A673 (cell line): ENCODE data around the gene PTH1R. TPM values are rescaled to one million over a fixed set of nuclear protein-coding genes. Genes with fewer than 3 reads are reported as not detected.

Source experiments
- BruUV-seq: library from RNA; stranded (reverse); fragments of 400-500 nt; replicated peaks from 2 replicates; lab custom pipeline; 2021; lab: Mats Ljungman, UMichigan
- CTCF ChIA-PET: fragments of 300-600 bp; sonication (Branson Sonifier 250); formaldehyde crosslinking; loops from one replicate; lab custom pipeline; 2022; ENCODE audit warnings: antibody characterized with exemption; lab: Charles Lee
- POLR2A ChIA-PET: fragments of 300-600 bp; sonication (Branson Sonifier 250); formaldehyde crosslinking; loops from one replicate; lab custom pipeline; 2022; ENCODE audit warnings: antibody characterized with exemption; ENCODE audit not compliant: low non-redundant PET; lab: Charles Lee
- DNase-seq: peaks from one replicate; pipeline ENCODE4 v3.0.0-alpha.2; 2015; ENCODE audit warnings: low spot score
- H3K27ac ChIP-seq: fragments of 200-600 bp; sonication (generic); 2 replicates; pipeline ENCODE4 v1.5.1; 2016; ENCODE audit warnings: mixed run types, low read depth, mild to moderate bottlenecking, mixed read lengths, antibody characterized with exemption, low read length; ENCODE audit not compliant: poor library complexity, severe bottlenecking
- H3K27me3 ChIP-seq: fragments of 200-600 bp; sonication (generic); replicated peaks from 2 replicates; pipeline ENCODE4 v1.6.1; 2017; ENCODE audit warnings: mixed run types, low read depth, mild to moderate bottlenecking, mixed read lengths, antibody characterized with exemption, low read length; ENCODE audit not compliant: insufficient read depth, poor library complexity
- H3K36me3 ChIP-seq: fragments of 200-600 bp; sonication (generic); 2 replicates; pipeline ENCODE4 v1.6.1; 2016; ENCODE audit warnings: mixed run types, mild to moderate bottlenecking, mixed read lengths, antibody characterized with exemption, low read length; ENCODE audit not compliant: insufficient read depth, poor library complexity, severe bottlenecking
- H3K4me1 ChIP-seq: fragments of 200-600 bp; sonication (generic); 2 replicates; pipeline ENCODE4 v1.6.1; 2017; ENCODE audit warnings: mixed run types, mild to moderate bottlenecking, mixed read lengths, antibody characterized with exemption, low read length; ENCODE audit not compliant: insufficient read depth, poor library complexity, severe bottlenecking
- H3K4me3 ChIP-seq: fragments of 200-600 bp; sonication (generic); 2 replicates; pipeline ENCODE4 v1.5.1; 2016; ENCODE audit warnings: low read depth, mixed run types, mild to moderate bottlenecking, mixed read lengths, low read length; ENCODE audit not compliant: poor library complexity, severe bottlenecking
- H3K9me3 ChIP-seq: fragments of 200-600 bp; sonication (generic); 2 replicates; pipeline ENCODE4 v1.6.1; 2016; ENCODE audit warnings: mixed run types, low read depth, mild to moderate bottlenecking, mixed read lengths, antibody characterized with exemption, low read length; ENCODE audit not compliant: poor library complexity, severe bottlenecking
- CTCF ChIP-seq: fragments of 300-800, 200-600 bp; sonication (generic); conservative IDR thresholded peaks from 2 replicates; pipeline ENCODE4 v1.5.1; 2017; ENCODE audit warnings: low read depth, mild to moderate bottlenecking, antibody characterized with exemption, low read length, moderate library complexity, mixed read lengths
- EZH2 ChIP-seq: fragments of 200-600 bp; sonication (generic); IDR thresholded peaks from 2 replicates; pipeline ENCODE4 v1.6.1; 2017; ENCODE audit warnings: borderline replicate concordance, low read depth, mild to moderate bottlenecking, mixed read lengths, antibody characterized with exemption, low read length; ENCODE audit not compliant: poor library complexity, severe bottlenecking
- intact Hi-C: fragments of 100-400 bp; cut with micrococcal nuclease; formaldehyde crosslinking; loops from one replicate; pipeline ENCODE4 v1.10.0; 2022; ENCODE audit not compliant: unreplicated experiment
- total RNA-seq: library from RNA; stranded (reverse); gene quantifications from 2 replicates; pipeline ENCODE4 v1.2.3, GENCODE V29; 2021

The PTH1R gene
- total RNA-seq, 1 experiment from 2014 or later, result 1.2 TPM

- Histone ChIP-seq H3K4me3 (no peak overlapping the region), H3K27me3 (no peaks in the 10 kb centered on the region), H3K27ac (no peak overlapping the region), H3K9me3 (no peaks in the 10 kb centered on the region), H3K4me1 (no peaks in the 10 kb centered on the region), H3K36me3 (peaks cover 28% of the 10 kb centered on the region)
- TF ChIP-seq EZH2, result no peak
- TF ChIP-seq CTCF, result no peak
- no TSS peak for BruUV-seq
- CTCF ChIA-PET, result interaction anchor here (0.6 kb wide), 1 partner anchor 9 kb away, joined by 9 read pairs; no protein-coding TSS in a partner anchor
- intact Hi-C loops, result loop anchor here (10.0 kb wide), 1 partner anchor 74 kb away; no protein-coding TSS in a partner anchor
- POLR2A ChIA-PET, result no interaction called here
- DNase-seq, result no peak
These were observed 43.5 kb downstream of the PTH1R start for GRCh38 chr3:46921041-46921440.

GRCh38 chr3:46921871-46922271 is 44.4 kb downstream of the PTH1R start:
- Histone ChIP-seq H3K4me1 (no peaks in the 10 kb centered on the region), H3K36me3 (peaks cover 28% of the 10 kb centered on the region), H3K27ac (no peak overlapping the region), H3K9me3 (no peaks in the 10 kb centered on the region), H3K4me3 (no peak overlapping the region), H3K27me3 (no peaks in the 10 kb centered on the region)
- no peak for DNase-seq
- intact Hi-C loops, result loop anchor here (2.0 to 10.0 kb wide), 2 partner anchors 73 to 403 kb away; no protein-coding TSS in a partner anchor
- ChIA-PET POLR2A (no interaction called here), CTCF (no interaction called here)
- TF ChIP-seq CTCF (no peak), EZH2 (no peak)
- TSS peak; percentile 73 for BruUV-seq

GRCh38 chr3:46922426-46922825 is 44.9 kb downstream of the PTH1R start:
- DNase-seq, result no peak
- H3K9me3 ChIP-seq, result no peaks in the 10 kb centered on the region
- no peaks in the 10 kb centered on the region for H3K27me3 ChIP-seq
- no peaks in the 10 kb centered on the region for H3K4me1 ChIP-seq
- no TSS peak for BruUV-seq
- ChIA-PET POLR2A (no interaction called here), CTCF (interaction anchor here (1.2 kb wide), 1 partner anchor 13 kb away, joined by 4 read pairs; no protein-coding TSS in a partner anchor)
- no peak overlapping the region for H3K4me3 ChIP-seq
- intact Hi-C loops, result loop anchor here (2.0 to 10.0 kb wide), 2 partner anchors 72 to 402 kb away; no protein-coding TSS in a partner anchor
- no peak for TF ChIP-seq EZH2
- no peak for TF ChIP-seq CTCF
- peaks cover 31% of the 10 kb centered on the region for H3K36me3 ChIP-seq
- no peak overlapping the region for H3K27ac ChIP-seq
